DMS79 treated with DMSO at 0.1 percent for 48 hours (cell line): ENCODE measurements around the gene PRM2.

ENCODE experiments used
- DNase-seq: peaks from one replicate; lab custom pipeline; 2025; lab: John Stamatoyannopoulos, UW

Gene PRM2

DNA sequence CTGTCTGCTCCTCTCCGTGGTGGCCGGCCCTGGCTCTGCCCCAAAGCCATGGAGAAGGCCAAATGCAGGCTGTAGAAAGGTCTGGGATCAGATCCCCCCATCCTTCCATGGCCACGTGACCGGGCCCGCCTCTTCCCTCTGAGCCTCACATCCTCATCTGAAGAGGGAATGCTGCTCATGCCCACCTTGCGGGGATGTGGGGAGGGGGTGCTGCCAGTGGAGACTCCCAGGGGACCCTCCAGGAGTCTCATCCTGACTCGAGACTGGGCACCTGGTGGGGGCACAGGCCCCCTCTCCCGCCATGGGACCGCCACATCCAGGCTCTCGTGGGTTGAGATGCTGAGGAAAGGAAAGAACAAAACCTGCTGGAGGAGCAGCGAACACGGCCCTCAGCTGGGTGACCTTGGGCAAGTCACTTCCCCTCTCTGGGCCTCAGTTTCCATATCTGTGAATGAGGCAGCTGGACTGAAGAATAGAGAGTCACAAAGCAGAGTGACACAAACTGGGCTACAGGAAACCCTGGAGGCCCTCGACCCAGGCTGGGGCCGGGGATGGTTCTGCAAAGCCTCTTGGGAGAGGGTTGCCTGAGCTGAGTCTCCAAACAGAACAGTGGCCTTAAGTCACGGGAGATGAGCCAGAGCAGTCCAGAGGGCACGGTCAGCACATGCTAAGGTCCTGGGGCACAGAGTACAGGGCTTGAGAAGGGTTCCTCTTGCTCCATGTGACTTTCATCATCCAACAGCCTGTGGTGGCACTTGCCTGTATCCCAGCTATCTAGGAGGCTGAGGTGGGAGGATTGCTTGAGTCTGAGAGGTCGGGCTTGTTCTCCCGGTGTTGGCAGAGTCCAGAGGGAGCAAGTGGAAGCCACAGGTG is 50.4 kb downstream of the PRM2 start:
- DNase-seq: no peak
